GM12892 (cell line): ENCODE data around the gene NIPBL.

ENCODE experiments used
- POLR2A ChIP-seq: IDR thresholded peaks from 2 replicates; pipeline ENCODE4 v1.6.1; 2011; ENCODE audit warnings: low read depth, low read length, control low read depth
- POLR2AphosphoS5 ChIP-seq: IDR thresholded peaks from 2 replicates; pipeline ENCODE4 v1.6.1; 2011; ENCODE audit warnings: low read depth, low read length, control low read depth
- TAF1 ChIP-seq: IDR thresholded peaks from 2 replicates; pipeline ENCODE4 v1.6.1; 2011; ENCODE audit warnings: low read depth, mild to moderate bottlenecking, control low read depth, low read length, borderline replicate concordance

GRCh38 chr5:36887532-36887931 is 11.0 kb downstream of the NIPBL start:
- no peak for TF ChIP-seq POLR2A
- TF ChIP-seq POLR2AphosphoS5: no peak
- no peak for TF ChIP-seq TAF1
